ENCODE results near the gene NFIC.
"Not testable (repeated sequence)": the region's sequence is repeated elsewhere in the genome, so short reads cannot be mapped to it uniquely, and the experiment has no call there.

The NFIC gene

GRCh38 chr19:3398114-3398899 is 31.9 kb downstream of the NFIC start:
- DNase-seq (ENCODE audit: low read depth), result no peak

- DNase-seq (ENCODE audit: low read depth), result no peak
These were observed 32.5 kb downstream of the NFIC start for GRCh38 chr19:3398900-3399278.

GRCh38 chr19:3399311-3399710 is 32.9 kb downstream of the NFIC start:
- DNase-seq (ENCODE audit: low read depth), result not testable (repeated sequence)

GRCh38 chr19:3401004-3401768 is 34.8 kb downstream of the NFIC start:
- no peak for DNase-seq (ENCODE audit: low read depth)

- DNase-seq (ENCODE audit: low read depth), result no peak
These were observed 36.5 kb downstream of the NFIC start for GRCh38 chr19:3402631-3403443.

- no peak for DNase-seq (ENCODE audit: low read depth)
These were observed 37.3 kb downstream of the NFIC start for GRCh38 chr19:3403489-3404323.

GRCh38 chr19:3404324-3405260 is 38.2 kb downstream of the NFIC start:
- DNase-seq (ENCODE audit: low read depth), result no peak

GRCh38 chr19:3405261-3405653 is 38.9 kb downstream of the NFIC start:
- no peak for DNase-seq (ENCODE audit: low read depth)

- no peak for DNase-seq (ENCODE audit: low read depth)
These were observed 40.3 kb downstream of the NFIC start for GRCh38 chr19:3406571-3407111.

- DNase-seq (ENCODE audit: low read depth), result no peak
These were observed 41.5 kb downstream of the NFIC start for GRCh38 chr19:3407556-3408516.

GRCh38 chr19:3408996-3409345 is 42.6 kb downstream of the NFIC start:
- no peak for DNase-seq (ENCODE audit: low read depth)

- no peak for DNase-seq (ENCODE audit: low read depth)
These were observed 43.1 kb downstream of the NFIC start for GRCh38 chr19:3409346-3410064.

GRCh38 chr19:3411636-3412035 is 45.3 kb downstream of the NFIC start:
- no peak for DNase-seq (ENCODE audit: low read depth)

- DNase-seq (ENCODE audit: low read depth), result no peak
These were observed 45.7 kb downstream of the NFIC start for GRCh38 chr19:3412066-3412465.

GRCh38 chr19:3413796-3414327 is 47.5 kb downstream of the NFIC start:
- DNase-seq (ENCODE audit: low read depth), result no peak

GRCh38 chr19:3415695-3416094 is 49.3 kb downstream of the NFIC start:
- no peak for DNase-seq (ENCODE audit: low read depth)

- no peak for DNase-seq (ENCODE audit: low read depth)
These were observed 53.9 kb downstream of the NFIC start for GRCh38 chr19:3420244-3420755.
